Measurements from ENCODE around the gene STAT2. TPM values are rescaled to one million over a fixed set of nuclear protein-coding genes. Genes with fewer than 3 reads are reported as not detected.

STAT2 gene
- total and polyA plus RNA-seq, 8 donors: 22.6 to 245 (median 92.6) TPM

GRCh38 chr12:56387152-56387736 is 27.3 kb upstream of the STAT2 start:
- no peak overlapping the region for H3K27ac ChIP-seq
- no peaks in the 10 kb centered on the region for H3K4me1 ChIP-seq
- no peak overlapping the region for H3K4me3 ChIP-seq
- no peaks in the 10 kb centered on the region for H3K27me3 ChIP-seq
- 48 to 57% (median 50%) methylated on average over 7 of the region's 7 CpGs for whole genome bisulfite sequencing, 5 donors
- DNase-seq: peak in 1 of 2 donors; percentile 30
- H3K9me3 ChIP-seq: no peaks in the 10 kb centered on the region
- TF ChIP-seq EP300 (IDR thresholded peaks at IDR 0.05): no peak
- TF ChIP-seq CTCF (IDR thresholded peaks at IDR 0.05): no peak
- no peak for TF ChIP-seq POLR2A (IDR thresholded peaks at IDR 0.05)
- TF ChIP-seq POLR2AphosphoS5 (IDR thresholded peaks at IDR 0.05): no peak
- intact Hi-C loops (cut with DNase I; ENCODE audit: low total_unique reads): no loop called here
- H3K36me3 ChIP-seq: no peaks in the 10 kb centered on the region

- intact Hi-C loops (cut with DNase I; ENCODE audit: low total_unique reads): no loop called here
- H3K9me3 ChIP-seq: no peaks in the 10 kb centered on the region
- TF ChIP-seq POLR2A (IDR thresholded peaks at IDR 0.05): no peak
- no peak overlapping the region for H3K27ac ChIP-seq
- DNase-seq: peak; percentile 63 to 71
- H3K4me1 ChIP-seq: no peaks in the 10 kb centered on the region
- no peaks in the 10 kb centered on the region for H3K27me3 ChIP-seq
- H3K36me3 ChIP-seq: no peaks in the 10 kb centered on the region
- WGBS, 5 donors: 84 to 100% (median 89%) methylated on average over 1 of the region's 1 CpG
- H3K4me3 ChIP-seq: no peak overlapping the region
Observed at GRCh38 chr12:56385873-56386272, 26.0 kb upstream of the STAT2 start.

GRCh38 chr12:56382611-56383010 is 22.7 kb upstream of the STAT2 start:
- no peak for DNase-seq
- WGBS, 5 donors: 89 to 90% (median 90%) methylated on average over 15 to 16 of the region's 16 CpGs
- intact Hi-C loops (cut with DNase I; ENCODE audit: low total_unique reads): no loop called here
- H3K9me3 ChIP-seq: no peaks in the 10 kb centered on the region
- no peak overlapping the region for H3K4me3 ChIP-seq
- no peaks in the 10 kb centered on the region for H3K36me3 ChIP-seq
- TF ChIP-seq EP300 (IDR thresholded peaks at IDR 0.05) (no peak), POLR2A (IDR thresholded peaks at IDR 0.05) (no peak), CTCF (IDR thresholded peaks at IDR 0.05) (no peak), POLR2AphosphoS5 (IDR thresholded peaks at IDR 0.05) (no peak)
- no peaks in the 10 kb centered on the region for H3K27me3 ChIP-seq
- H3K27ac ChIP-seq: no peak overlapping the region
- H3K4me1 ChIP-seq: no peaks in the 10 kb centered on the region

- Histone ChIP-seq H3K36me3 (no peaks in the 10 kb centered on the region), H3K27me3 (no peaks in the 10 kb centered on the region), H3K4me3 (no peak overlapping the region), H3K4me1 (no peaks in the 10 kb centered on the region), H3K9me3 (no peaks in the 10 kb centered on the region), H3K27ac (no peak overlapping the region)
- 21 to 36% (median 24%) methylated on average over 1 of the region's 1 CpG for WGBS, 5 donors
- no peak for TF ChIP-seq POLR2AphosphoS5 (IDR thresholded peaks at IDR 0.05)
- TF ChIP-seq CTCF (IDR thresholded peaks at IDR 0.05): no peak
- no peak for TF ChIP-seq POLR2A (IDR thresholded peaks at IDR 0.05)
- no peak for TF ChIP-seq EP300 (IDR thresholded peaks at IDR 0.05)
- intact Hi-C loops (cut with DNase I; ENCODE audit: low total_unique reads): no loop called here
- no peak for DNase-seq
Observed at GRCh38 chr12:56377989-56378316, 18.0 kb upstream of the STAT2 start.

- H3K4me1 ChIP-seq: no peaks in the 10 kb centered on the region
- no peaks in the 10 kb centered on the region for H3K9me3 ChIP-seq
- no peaks in the 10 kb centered on the region for H3K36me3 ChIP-seq
- no peak for DNase-seq
- intact Hi-C loops (cut with DNase I; ENCODE audit: low total_unique reads): no loop called here
- no peak overlapping the region for H3K4me3 ChIP-seq
- WGBS, 5 donors: 57 to 70% (median 65%) methylated on average over 4 of the region's 4 CpGs
- no peak for TF ChIP-seq EP300 (IDR thresholded peaks at IDR 0.05)
- no peak for TF ChIP-seq CTCF (IDR thresholded peaks at IDR 0.05)
- TF ChIP-seq POLR2AphosphoS5 (IDR thresholded peaks at IDR 0.05): no peak
- no peak for TF ChIP-seq POLR2A (IDR thresholded peaks at IDR 0.05)
- no peaks in the 10 kb centered on the region for H3K27me3 ChIP-seq
- no peak overlapping the region for H3K27ac ChIP-seq
Observed at GRCh38 chr12:56377310-56377988, 17.5 kb upstream of the STAT2 start.

All from stomach (tissue), 9 donors.